Endothelial cell of hepatic sinusoid (primary cell): ENCODE measurements around the gene CLNK.

Experiments used
- in situ Hi-C: cut with HindIII; loops from 2 replicates; pipeline ENCODE4 v1.10.0; 2017; ENCODE audit warnings: low sequenced_read_pairs

CLNK gene

GRCh38 chr4:10664408-10664807, 20.2 kb downstream of the CLNK start:
- in situ Hi-C loops, result no loop called here

GRCh38 chr4:10662937-10663336, 21.6 kb downstream of the CLNK start:
- in situ Hi-C loops, result no loop called here

DNA sequence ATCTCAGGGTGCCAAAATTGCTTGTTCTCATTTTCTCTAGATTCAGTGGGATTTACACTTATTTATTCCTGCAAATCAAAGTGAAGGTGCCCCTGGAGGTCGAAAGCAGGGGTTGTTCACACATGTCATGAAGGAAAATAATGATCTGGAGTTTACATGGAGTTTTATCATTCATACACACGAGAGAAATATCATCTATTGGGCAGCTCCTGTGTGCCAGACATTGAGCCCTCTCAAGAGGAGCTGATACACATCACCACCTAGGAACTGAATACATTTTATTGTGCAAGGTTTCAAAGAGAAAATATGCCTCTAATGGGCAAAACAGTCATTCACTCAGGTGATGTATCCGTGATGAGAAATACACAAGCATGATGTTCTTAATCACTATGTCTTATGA, 23.5 kb downstream of the CLNK start:
- in situ Hi-C loops, result no loop called here

GRCh38 chr4:10659251-10659650, 25.3 kb downstream of the CLNK start:
- in situ Hi-C loops, result no loop called here

DNA sequence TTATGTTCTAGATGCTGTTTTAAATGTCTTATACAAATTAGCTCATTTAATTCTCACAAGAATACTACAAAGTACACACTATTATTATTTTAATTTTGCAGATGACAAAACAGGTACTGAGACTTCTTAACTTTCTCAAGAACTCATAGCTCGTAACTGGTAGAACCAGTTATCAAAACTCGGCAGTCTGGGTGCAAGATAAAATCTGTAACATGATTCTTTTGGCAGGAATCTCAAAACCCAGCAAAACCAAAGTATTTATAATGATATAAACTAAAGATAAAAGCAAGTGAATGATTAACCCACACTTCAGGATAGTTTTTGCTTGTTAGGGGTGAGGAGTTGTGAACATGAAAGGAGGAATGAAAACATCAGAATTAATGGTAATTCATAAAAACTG, 27.6 kb downstream of the CLNK start:
- in situ Hi-C loops, result no loop called here

DNA sequence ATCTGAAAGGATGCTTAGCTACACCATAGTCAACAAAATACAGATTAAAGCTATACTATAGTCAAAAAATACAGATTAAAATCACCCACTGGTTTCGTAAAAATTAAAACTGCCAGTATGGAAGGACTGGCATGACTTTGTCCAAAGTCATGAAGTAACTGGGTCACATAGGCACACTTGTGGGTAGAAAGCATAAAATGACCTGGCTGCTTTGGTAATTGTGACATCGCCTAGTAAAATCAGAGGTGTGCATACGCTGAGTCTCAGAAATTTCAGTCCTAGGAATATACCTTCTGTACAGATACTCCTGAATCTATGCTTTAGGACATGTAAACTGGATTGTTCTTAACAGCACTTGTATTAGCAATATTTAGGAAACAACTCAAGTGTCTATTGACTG, 28.1 kb downstream of the CLNK start:
- in situ Hi-C loops, result no loop called here

GRCh38 chr4:10655968-10656367, 28.6 kb downstream of the CLNK start:
- in situ Hi-C loops, result no loop called here

DNA sequence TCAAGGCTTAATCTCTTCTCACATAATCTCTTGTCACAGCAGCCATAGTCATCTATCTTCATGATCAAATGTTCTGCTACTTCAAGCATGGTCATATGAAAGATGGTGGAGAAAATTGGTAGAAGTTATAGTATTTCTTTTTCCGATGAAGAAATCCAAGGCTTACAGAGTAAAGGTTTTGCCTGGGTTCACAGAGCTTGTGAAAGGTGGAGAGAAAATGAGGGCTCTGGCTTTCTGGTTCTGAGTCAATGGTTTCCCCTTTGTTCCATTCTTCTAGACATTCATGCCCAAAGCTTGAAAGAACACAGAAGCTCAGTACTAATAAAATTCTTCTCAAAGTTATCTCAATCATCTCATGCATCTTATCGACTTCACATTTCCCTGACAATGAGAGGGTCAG, 36.1 kb downstream of the CLNK start:
- in situ Hi-C loops, result no loop called here

DNA sequence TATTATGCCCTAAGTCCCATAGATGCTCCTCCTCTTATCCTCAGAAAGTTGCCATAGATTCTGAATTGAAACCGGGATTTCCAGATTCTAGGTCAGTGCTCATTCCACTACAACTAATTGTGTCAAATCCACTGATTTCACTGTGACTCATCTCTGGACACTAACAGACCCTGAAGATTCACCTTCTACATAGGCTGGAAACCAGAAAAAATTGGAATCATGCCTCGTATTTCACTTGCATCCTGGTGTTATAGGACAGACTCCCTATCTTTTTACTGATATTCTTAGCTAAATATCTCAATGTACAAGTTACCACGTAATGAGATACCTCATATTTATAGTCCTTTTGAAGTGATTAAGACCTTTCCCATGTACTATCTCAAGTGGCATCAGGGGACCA, 36.7 kb downstream of the CLNK start:
- in situ Hi-C loops, result no loop called here

DNA sequence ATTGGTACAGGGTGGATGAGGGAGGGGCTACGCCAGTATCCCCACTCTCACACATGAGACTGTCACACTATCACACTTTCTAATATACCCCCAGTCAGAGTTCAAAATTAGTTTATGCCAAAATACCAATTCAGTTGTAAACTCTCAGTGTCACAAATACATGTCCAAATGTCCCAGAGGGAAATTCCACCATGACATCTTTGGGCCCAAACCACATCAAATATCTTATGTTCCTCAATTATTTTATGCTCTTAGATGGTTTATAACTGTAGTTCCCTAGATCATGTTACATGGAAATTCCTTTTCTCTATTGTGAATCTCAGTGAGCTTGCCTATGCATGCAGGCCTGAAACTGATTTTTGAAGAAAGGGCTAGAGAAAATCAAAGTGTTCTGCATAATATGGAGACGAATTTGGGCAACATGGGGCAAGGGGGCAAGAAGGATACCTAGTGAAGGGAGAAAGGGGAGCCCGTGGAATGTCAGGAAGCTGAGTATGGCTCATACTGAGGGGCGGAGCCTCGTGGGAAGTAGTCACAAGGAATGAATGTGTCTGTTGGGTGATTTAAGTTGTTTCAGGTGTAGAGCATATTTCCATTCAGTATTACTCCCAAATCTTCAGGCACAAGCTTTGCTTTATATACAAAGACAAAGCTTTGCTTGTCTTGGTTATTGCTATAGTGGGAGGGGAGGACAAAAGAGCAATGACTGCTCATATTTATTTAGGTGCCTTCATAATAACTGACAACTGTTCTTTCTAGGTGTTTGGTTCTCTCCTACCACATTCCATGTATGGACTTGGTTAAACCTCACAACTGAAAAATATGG, 40.8 kb downstream of the CLNK start:
- in situ Hi-C loops, result no loop called here

- in situ Hi-C loops, result no loop called here
Observed at GRCh38 chr4:10640561-10641201, 43.9 kb downstream of the CLNK start.

GRCh38 chr4:10639664-10640063, 44.9 kb downstream of the CLNK start:
- in situ Hi-C loops, result no loop called here

DNA sequence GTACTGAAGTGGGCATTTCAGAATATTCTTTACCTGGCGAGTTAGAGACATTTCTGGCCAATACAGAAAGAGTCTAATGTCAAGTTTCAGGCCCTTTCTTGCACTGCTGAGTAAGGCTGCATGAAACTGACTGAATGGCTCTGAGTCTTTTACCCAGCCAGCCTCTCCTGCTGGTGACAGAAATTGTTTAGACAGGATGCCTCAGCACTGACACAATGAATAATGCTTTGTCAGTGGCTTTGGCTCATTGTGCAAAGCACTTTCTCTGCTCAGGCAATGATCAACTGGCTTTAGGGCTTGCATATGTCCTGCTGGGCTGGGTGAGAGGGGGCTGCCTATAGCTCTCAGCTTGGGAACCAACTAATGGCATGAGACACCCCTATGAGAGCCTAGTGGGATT, 45.5 kb downstream of the CLNK start:
- in situ Hi-C loops, result no loop called here

- in situ Hi-C loops, result no loop called here
Observed at GRCh38 chr4:10635091-10635490, 49.5 kb downstream of the CLNK start.

DNA sequence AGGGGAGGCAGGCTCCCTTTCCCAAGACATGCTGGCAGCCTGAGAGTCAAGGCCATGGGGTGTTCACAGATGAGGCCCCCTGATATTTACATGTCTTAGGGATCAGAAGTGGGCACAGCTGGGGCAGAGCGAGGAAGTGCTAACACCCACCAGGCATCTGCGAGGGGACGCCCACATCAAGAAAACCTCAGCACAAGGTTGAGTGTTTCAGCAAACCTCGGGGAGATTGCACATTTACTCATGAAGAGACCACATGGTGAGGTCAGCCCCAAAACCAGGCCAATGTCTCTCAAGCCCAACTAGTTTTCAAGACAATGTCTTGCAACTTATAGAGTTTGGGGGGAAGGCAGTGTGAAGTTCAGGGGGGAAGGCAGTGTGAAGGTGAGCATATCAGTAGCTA, 55.2 kb downstream of the CLNK start:
- in situ Hi-C loops, result no loop called here

- in situ Hi-C loops, result no loop called here
Observed at GRCh38 chr4:10625131-10625530, 59.4 kb downstream of the CLNK start.

DNA sequence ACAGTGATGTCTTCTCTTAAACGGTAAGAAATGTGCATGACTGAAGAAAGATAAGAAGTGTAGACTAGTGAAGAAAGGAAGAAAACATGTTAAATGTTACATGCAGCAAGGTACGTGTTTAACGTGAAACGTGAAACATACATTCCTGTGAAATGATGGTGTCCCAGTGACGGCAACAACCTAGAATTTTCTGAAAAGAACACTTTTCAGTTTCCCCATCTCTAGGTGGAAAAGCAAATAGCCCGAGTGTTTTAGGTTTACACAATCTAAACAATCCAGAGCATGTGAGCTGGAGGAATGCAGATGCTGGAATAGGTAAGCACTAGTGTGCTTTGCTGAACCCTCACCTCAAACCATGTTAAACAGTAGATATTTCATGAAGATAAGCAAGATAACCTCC, 60.7 kb downstream of the CLNK start:
- in situ Hi-C loops, result no loop called here

DNA sequence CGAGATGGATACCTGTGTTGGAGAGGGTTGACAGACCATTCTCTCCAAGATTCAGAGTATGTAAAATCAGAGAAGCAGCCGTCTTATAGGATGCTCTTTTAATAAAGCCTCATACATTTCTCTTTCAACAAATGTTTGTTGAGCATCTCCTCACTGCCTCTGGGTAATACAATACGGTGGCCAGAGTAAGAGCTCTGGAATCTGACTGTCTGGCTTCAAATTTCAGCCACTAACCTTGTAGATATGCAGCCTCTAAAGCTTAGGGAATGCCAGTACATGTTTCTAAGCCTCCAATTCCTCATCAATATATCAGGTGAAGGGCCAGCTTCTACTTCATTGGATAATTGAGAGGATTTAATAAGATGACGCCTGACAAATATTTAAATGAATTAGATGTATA, 61.3 kb downstream of the CLNK start:
- in situ Hi-C loops, result no loop called here

GRCh38 chr4:10622728-10623127, 61.8 kb downstream of the CLNK start:
- in situ Hi-C loops, result no loop called here

- in situ Hi-C loops, result no loop called here
Observed at GRCh38 chr4:10620935-10621488, 63.6 kb downstream of the CLNK start.

- in situ Hi-C loops, result no loop called here
Observed at GRCh38 chr4:10619855-10620254, 64.7 kb downstream of the CLNK start.

DNA sequence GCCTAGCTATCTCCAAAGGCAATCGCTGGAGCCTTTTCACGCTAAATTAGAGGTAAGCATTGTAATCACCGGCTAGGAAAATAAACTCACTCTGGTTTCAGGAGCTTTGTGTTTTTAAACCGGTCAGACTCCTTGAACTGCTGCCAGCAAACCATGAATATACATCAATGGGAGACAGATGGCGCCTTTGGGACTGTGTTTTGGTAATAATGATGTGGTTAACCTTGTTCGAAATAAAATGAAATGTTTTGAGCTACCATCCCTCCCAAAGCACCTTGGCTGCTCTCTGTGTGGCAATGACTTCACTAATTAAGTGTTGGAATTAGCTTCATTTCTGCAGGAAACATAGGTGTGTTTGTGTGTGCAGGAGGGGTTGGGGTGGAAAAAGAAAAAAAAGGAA, 65.3 kb downstream of the CLNK start:
- in situ Hi-C loops, result no loop called here
